ENCODE measurements around the gene ITGB3BP. TPM values are rescaled to one million over a fixed set of nuclear protein-coding genes. Genes with fewer than 3 reads are reported as not detected.

The ITGB3BP gene
- total RNA-seq, 1 experiment from 2014 or later, result 47.2 TPM

GRCh38 chr1:63557365-63557987, 34.5 kb upstream of the ITGB3BP start:
- no peak overlapping the region for H3T11ph ChIP-seq (ENCODE audit: low read length)
- peak; percentile 86 for TF ChIP-seq CTCF (conservative IDR thresholded peaks at IDR 0.05)
- no peak overlapping the region for H4K5ac ChIP-seq (ENCODE audit: insufficient read length, low read depth, low read length)
- no peak overlapping the region for H3K27ac Mint-ChIP-seq
- no peaks in the 10 kb centered on the region for H3K23me2 ChIP-seq (ENCODE audit: insufficient read length, low read depth, low read length, poor library complexity, severe bottlenecking)
- H3K4ac ChIP-seq (ENCODE audit: low read depth, low read length), result no peak overlapping the region
- H3K36me3 Mint-ChIP-seq (ENCODE audit: insufficient read depth in 1 of 3, low read depth in 3 of 3), result no peaks in the 10 kb centered on the region
- no peak overlapping the region for H2BK15ac ChIP-seq (ENCODE audit: low read depth, low read length)
- H3K9me3 Mint-ChIP-seq, result no peaks in the 10 kb centered on the region
- H3K18ac ChIP-seq (ENCODE audit: insufficient read length, low read depth, low read length), result no peak overlapping the region
- H4K20me1 ChIP-seq (ENCODE audit: control insufficient read depth, insufficient read depth, insufficient read length), result no peaks in the 10 kb centered on the region
- no peaks in the 10 kb centered on the region for H3K27me3 ChIP-seq (ENCODE audit: insufficient read depth, low read length)
- no peak overlapping the region for H3K4me3 Mint-ChIP-seq
- H3K27ac ChIP-seq (ENCODE audit: insufficient read length, low read depth, low read length), result no peak overlapping the region
- no peak overlapping the region for H4K91ac ChIP-seq (ENCODE audit: insufficient read length, low read depth, low read length)
- no peak overlapping the region for H3K56ac ChIP-seq (ENCODE audit: insufficient read length, low read depth, low read length)
- DNase-seq, result peak; percentile 34
- peak overlapping the region; percentile 48 for H2AFZ ChIP-seq (ENCODE audit: low read length)
- H3K23ac ChIP-seq (ENCODE audit: insufficient read length, low read depth, low read length), result no peak overlapping the region
- H2BK120ac ChIP-seq (ENCODE audit: low read depth, low read length, poor library complexity, severe bottlenecking), result no peak overlapping the region
- no peaks in the 10 kb centered on the region for H3K4me1 ChIP-seq (ENCODE audit: insufficient read depth, low read length)
- no peak overlapping the region for H3K14ac ChIP-seq (ENCODE audit: insufficient read depth, low read length)
- peak overlapping the region; percentile 83 for H2BK12ac ChIP-seq (ENCODE audit: insufficient read length, low read depth, low read length)
- no CpG with 5 or more reads among the region's 6 CpGs for WGBS (ENCODE audit: extremely low coverage, insufficient read length, low lambda C conversion rate)
- no peaks in the 10 kb centered on the region for H3K9me3 ChIP-seq (ENCODE audit: control insufficient read depth, low read depth, low read length)
- H3K9ac ChIP-seq (ENCODE audit: extremely low read depth, insufficient read length, low read length), result no peak overlapping the region
- no peak overlapping the region for H2BK5ac ChIP-seq (ENCODE audit: insufficient read length, low read length)
- H3K4me1 Mint-ChIP-seq, result peaks cover 4% of the 10 kb centered on the region in 2 experiments
- H3K27me3 Mint-ChIP-seq (ENCODE audit: low read depth), result no peaks in the 10 kb centered on the region
- H2AK5ac ChIP-seq (ENCODE audit: insufficient read length, low read length), result no peak overlapping the region
- H3K79me2 ChIP-seq (ENCODE audit: insufficient read depth, low read length), result no peaks in the 10 kb centered on the region
- no peak overlapping the region for H4K8ac ChIP-seq (replicated peaks; ENCODE audit: insufficient read length, low read depth, low read length)
- H3K79me1 ChIP-seq (ENCODE audit: insufficient read depth, low read depth, low read length, poor library complexity, severe bottlenecking), result no peaks in the 10 kb centered on the region
- H3K4me2 ChIP-seq (ENCODE audit: insufficient read depth, insufficient read length, low read length), result no peak overlapping the region
- no peak overlapping the region for H2BK20ac ChIP-seq (ENCODE audit: low read depth, low read length, poor library complexity, severe bottlenecking)

All from H9 (cell line).